DMS153 treated with DMSO at 0.1 percent for 48 hours (cell line): Measurements from ENCODE around the gene CUTC.
"Not testable (repeated sequence)": the region's sequence is repeated elsewhere in the genome, so short reads cannot be mapped to it uniquely, and the experiment has no call there.

Experiments used
- DNase-seq: peaks from one replicate; lab custom pipeline; 2025; ENCODE audit not compliant: unreplicated experiment; lab: John Stamatoyannopoulos, UW

CUTC gene

DNA sequence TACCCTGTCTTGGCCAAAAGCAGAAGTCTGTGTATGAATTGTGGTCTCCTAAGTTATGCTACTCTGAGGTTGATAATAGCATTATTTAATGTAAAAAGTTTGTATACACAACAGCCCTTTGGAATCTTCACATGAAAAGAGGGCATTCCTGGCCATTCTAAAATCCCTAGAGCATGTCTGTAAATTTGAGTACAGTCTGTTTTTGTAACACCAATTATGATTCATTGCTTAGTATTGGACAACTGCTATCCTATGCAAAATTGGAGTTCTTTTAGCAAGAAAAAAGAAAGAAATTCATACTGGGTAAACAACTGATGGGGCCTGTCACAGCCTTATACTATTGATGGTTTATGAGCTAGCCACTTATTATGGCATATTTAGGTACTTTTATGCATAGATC lies 10.2 kb downstream of the CUTC start:
- no peak for DNase-seq

DNA sequence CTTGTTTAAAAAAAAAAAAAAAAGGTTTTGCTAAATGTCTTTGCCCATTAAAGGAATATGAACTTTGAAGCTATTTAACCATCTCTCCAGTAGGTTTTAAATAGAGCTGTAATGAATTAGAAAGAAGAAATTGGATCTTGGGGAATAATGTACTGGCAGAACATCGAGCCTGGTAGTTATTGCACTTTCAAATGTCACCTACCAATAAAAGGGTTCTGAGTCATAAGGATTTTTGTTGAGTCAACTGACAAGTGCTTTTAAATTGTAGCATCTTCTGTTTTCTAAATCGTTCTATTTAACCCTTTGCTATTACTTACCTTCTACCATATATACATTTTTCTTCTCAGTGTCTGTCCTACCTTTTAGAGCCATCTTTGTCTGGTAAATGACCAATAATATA lies 10.7 kb downstream of the CUTC start:
- no peak for DNase-seq

DNA sequence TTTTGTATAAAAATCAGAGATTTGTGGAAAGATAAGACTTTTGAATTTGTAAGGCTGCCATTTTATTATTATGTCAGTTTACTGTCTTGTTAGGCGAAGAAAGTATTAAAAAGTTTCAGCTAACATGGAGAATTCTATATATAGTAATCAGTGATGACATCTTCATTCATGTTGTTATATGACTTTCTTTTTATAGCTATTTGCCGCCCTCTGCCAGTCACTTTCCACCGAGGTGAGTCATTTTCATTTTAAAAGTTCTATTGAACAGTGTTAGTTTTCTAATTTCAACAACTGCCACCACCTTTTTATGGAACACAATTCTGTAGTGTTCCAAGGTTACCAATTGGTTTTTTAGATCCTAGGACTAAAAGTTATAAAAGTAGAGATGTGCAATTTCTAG lies 11.8 kb downstream of the CUTC start:
- DNase-seq = no peak

DNA sequence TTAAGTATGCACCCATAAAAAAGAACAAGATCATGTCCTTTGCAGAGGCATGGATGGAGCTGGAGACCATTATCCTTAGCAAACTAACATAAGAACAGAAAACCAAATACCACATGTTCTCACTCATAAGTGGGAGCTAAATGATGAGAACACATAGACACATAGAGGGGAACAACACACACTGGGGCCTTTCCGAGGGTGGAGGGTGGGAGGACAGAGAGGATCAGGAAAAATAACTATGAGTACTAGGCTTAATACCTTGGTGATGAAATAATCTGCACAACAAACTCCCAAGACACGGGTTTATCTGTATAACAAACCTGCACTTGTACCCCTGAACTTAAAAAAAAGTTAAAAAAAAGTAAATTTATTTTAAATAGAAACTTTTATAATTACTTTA lies 14.1 kb downstream of the CUTC start:
- DNase-seq = not testable (repeated sequence)

DNA sequence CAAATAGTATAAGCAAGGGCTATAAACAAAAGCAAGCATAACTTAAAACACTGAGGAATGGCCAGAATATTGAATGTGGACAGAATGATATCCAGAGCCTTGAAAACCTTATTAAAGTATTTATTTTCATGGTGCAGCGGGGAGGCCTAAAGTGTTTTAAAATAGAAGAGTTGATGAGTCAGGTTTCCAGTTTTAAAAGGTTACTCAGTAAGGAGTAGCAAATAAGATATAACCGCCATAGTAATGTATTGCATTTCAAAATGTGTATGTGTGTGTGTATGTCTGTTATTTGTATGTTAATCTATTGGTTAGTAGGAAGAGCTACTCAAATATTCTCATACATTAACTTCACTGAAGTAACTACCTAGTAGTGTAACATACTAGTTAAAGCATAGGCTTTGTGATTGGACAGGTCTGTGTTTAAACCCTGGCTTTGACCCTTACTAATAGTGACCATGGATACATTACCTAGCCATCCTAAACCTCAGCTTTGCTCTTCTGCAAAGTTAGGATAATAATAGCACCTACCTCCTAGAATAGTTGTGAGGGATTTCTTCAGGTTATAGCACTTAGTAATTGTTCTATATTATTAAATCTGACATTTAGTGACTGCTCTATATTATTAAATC lies 16.9 kb downstream of the CUTC start:
- no peak for DNase-seq

DNA sequence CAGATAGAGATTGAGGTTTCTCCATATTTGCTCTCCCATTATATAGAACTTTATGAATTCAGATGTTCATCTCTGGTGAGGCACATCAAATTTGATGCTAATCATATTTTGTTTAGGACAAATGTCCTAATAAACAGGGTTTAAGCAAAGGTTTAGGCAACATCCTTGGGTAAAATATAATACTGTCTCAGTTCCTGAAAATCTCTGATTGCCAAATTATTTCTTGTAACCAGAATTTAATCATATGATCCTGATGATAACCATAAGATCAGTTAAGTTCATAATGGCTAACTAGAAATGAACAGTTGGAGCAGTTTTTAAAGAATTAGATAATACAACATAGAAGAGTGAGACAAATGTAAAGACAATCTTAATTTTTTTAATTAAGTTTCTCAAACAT lies 18.6 kb downstream of the CUTC start:
- DNase-seq = no peak

DNA sequence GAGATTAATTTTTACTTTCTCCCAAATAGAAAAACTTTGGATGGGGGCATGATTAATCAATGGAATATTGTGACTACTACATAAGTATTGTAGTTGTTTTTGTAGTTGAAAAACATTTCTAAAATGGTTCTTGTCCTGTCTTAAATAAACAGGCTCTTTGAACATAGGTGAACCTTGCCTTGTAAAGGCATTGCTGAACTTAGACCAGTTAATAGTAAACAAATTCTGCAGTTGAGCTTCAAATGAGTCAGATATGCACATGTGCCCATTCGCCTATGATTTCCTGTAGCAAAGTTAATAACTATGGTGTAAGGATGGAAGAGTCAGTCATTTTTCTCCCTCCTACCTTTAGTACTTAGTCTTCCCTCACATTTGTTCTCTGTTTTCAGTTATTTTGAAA lies 22.6 kb downstream of the CUTC start:
- DNase-seq = no peak

DNA sequence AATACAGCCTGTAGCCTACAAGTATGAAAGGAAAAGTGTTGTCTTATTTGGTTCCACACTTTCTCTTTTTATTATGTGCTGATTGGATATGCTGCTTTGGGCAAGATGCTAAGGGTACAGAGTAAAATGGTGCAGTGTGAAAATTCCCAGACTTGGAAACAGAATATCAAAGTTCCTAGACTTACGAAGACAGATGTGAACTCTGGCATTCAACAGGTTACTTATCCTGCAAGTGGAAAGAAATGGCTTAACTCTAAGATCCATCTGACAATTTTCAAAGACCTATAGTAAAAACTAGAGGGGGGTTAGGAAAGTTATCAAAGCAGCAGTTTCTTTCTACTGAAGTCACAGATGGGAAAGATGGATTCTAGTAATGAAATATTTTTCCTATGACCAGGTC lies 24.1 kb downstream of the CUTC start:
- no peak for DNase-seq

DNA sequence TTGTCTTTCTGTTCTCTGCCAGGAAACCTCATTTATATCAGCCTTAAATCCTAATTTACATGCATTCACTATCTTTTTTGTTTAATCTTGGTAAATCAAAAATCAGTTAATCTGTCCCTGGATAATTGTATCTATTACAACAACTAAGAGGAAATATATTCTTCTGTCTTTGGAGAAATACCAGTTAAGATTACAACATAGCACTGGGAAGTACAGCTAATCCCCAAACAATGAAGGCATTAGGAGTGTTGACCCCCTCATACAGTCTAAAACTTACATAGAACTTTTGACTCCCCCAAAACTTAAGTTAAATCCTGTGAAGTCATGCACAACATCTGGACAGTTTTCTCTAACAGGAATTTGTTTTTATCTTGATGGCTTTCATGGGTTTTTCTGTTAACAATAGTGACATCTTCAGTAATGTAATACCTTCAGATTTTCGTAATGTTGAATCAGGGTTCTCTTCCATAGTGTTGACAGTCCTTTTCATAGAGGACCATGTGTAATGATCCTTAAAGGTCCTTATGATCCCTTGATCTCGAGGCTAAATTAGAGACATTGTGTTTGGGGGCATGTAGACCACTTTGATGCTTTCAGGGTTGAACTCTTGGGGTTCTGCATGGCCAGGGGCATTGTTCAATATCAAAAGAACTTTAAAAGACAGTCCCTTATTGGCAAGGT lies 26.3 kb downstream of the CUTC start:
- no peak for DNase-seq

DNA sequence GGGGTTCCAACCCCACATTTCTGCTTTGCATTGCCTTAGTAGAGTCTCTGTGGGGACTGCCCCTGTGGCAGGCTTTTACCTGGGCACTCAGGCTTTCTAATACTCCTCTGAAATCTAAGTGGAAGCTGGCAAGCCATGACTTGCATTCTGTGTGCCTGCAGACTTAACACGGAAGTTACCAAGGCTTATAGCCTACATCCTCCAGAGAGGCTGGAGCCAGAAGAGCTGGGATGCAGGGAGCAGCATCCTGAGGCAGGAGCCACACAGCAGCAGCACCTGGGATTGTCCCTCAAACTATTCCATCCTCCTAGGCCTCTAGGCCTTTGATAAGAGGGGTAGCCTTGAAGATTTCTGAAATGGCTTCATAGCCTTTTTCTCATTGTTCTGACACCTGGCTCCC lies 28.3 kb downstream of the CUTC start:
- DNase-seq = no peak

DNA sequence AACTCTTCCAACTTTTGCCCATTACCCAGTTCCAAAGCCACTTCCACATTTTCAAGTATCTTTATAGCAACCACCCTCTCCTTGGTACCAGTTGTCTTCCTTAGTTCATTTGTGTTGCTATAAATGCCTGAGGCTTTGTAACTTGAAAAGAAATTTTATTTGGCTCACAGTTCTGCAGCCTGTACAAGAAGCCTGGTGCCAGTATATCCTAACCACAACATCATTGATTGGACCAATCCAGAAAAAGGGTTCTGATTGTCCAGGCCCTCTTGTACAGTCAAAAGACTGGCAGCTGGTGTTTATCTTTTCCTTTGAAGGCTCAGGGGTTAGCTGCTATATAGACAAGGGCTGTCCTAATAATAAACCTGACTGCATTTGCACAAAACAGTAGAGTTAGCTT lies 29.3 kb downstream of the CUTC start:
- no peak for DNase-seq

DNA sequence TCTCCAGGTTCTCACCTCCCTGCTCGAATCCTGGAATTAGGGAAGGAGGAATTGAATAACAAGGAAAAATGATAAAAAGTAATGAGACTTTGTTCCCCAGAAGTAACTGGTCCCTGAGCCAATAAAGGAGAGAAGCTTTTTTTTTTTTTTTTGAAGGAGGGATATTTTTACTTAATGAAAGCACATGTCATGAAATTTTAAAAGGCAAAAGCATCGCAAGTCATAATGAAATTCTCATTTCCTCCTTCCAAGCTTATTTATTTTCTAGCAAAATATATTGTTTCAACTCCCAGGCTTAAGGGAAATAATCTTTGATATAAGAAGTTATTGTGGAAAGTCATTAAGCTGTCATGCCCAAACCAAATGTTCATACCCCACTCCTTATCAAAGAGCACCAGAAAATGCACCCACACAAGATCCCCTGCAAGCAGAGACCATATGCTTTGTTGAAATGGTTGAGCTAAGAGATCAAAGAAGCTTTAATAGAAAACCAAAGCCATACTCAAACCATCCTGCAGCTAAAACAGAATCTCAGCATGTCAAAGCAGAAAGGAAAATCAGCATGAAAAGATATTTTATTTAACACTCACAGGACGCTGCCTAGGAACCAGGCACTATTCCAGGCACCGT lies 33.8 kb downstream of the CUTC start:
- no peak for DNase-seq

DNA sequence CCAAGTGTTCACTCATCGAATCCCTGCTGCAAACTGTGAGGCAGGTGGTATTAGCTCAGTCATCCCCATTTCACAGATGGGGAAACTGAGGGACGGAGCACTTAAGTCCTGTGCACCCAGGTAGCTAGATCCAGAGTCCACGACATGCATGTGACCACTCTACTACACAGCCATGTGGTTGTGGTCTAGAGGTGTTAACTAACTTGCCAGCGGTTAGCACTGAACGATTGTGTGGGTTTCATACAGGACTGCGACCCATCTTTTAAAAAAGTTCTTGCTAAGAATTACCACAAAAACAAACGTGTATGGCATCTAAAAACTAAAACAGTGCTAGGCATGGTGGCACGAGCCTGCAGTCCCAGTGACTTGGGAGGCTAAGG lies 34.3 kb downstream of the CUTC start:
- DNase-seq = no peak

DNA sequence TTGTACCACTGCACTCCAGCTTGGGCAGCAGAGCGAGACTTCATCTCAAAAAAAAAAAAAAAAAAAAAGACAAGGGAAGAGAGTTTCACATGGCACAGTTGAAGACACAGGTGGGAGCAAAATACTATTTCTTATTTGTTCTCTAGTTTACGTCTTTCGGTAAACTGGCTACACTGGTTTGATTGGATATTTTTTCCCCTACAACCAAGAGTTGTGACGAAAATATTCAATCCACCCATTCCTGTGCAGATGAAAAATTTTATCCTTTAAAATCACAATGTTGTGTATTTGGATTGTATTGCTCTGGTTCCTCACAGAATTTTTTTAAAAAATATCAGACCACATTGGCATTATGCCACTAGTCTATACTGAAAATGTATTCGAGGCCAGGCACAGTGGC lies 35.9 kb downstream of the CUTC start:
- no peak for DNase-seq

DNA sequence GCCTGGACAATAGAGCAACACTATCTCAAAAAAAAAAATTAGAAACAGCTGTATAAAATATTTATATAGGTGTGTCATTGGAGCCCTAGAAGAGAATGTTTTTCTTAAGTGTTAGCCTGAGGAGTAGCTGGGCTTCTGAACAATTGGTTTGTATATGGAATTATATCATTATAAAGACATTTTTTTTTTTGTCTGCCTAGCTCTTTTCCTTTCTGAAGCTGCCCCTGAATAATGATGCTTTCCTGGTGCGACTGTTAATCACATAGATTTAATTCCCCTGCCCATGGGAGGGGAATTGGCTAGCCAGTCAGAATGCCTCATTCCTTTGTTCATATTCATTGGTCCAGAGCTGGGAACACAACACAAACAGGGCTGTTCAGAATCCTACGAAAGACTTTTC lies 36.5 kb downstream of the CUTC start:
- DNase-seq = no peak

DNA sequence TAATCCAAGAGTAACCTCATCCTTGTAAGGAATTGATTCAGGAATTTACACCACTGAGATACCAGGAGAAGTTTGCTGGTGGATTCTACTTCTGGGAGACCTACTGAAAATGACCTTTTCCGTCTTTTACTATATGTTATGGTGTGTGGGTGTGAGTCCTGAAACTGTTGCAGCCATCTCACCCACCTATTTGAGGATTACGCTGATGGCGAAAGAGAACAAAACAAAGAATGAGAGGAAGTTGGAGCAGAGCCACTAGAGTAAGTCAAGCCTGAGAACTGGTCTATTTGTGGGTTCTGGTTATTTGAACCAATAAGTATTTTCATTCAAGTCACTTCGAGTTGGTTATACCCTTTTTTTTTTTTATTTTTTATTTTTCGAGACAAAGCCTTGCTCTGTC lies 37.7 kb downstream of the CUTC start:
- DNase-seq = no peak

DNA sequence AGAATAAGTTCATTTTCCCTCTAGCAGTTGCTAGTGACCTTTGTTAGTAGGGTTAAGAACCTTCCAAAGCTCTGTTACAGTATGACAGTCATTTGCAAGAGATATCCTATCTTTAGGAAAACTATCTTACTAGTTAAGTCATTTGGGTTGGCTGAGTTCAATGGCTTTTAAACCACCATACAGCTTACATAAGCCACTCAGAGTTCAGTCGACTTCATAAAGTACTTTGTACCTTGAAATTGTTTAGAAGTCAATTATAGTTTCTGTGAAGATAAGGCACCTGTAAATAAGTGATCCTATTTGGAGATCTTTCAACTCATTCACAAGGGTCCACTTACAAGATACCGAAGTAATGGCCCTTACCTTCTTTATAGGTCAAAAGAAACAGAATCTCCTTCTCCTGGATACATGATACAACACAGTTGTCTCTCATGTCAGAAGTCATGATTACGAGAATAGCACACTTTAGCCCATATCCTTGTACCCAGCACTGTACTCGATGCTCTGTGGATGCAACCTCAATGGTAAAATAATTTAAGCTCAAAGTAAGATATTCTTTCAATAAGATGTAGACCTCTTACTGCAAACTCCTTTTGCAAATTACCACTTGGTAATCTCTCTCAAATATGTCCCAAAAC lies 38.5 kb downstream of the CUTC start:
- DNase-seq = no peak

DNA sequence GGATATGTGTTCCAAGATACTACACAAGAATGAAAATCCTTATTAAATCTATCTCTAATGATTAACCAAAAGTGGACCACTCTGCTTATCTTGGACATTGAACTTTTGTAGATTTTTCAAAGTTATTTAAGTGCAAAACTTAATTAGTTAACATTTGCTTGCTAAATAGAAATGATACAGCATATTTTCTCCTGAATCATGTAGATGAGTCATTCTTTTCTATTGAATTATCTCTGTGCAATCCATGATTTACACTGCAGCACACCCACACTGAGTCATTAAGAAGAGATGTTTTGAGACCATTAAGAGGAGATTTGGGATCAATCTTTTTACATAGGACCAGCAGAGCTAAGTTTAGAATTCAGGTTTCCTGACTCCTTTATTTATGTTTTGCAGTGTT lies 43.8 kb downstream of the CUTC start:
- DNase-seq = no peak

DNA sequence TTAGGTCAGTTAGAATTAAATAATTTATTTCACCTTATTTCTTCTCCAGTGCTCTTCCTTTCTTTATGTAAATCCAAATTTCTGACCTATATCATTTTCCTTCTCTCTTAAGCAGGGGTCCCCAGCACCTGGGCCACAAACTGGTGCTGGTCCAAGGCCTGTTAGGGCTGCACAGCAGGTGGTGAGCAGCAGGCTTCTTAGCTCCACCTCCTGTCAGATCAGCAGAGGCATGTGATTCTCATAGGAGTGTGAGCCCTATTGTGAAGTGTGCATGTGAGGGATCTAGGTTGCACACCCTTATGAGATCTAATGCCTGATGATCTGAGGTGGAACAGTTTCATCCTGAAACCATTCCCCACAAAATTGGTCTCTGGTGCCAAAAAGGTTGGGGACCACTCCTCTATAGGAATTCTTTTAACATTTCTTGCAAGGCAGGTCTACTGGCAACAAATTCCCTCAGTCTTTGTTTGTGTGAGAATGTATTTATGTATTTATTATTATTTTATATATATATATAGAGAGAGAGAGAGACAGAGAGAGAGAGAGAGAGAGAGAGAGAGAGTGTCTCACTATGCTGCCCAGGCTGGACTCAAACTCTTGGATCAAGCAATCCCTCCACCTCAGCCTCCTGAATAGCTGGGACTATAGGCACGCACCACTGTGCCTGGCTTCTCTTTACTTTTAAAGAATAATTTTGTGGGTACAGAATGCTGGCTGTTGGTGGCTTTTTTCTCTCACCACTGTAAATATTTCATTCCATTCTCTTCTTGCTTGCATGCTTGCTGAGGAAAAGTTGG lies 46.1 kb downstream of the CUTC start:
- DNase-seq = no peak

DNA sequence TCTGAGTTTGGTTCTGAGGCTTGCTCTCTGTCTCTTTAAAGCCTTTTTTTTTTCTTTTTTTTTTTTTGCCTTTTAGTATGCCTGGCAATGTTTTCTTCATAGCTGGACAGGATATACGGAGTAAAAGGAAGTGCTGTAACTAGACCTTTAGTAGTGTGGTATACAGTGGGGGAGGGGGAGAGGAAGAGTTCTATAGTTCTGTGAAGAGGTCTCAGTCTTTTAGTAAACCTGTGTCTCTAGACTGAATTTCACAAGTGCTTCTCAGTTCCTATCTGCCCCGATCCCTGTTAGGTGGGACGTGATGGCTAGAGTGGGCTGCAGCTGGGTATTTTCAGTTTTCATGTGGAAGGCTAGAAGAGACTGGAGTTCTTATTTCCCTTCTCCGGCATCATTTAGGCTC lies 47.3 kb downstream of the CUTC start:
- DNase-seq = no peak

DNA sequence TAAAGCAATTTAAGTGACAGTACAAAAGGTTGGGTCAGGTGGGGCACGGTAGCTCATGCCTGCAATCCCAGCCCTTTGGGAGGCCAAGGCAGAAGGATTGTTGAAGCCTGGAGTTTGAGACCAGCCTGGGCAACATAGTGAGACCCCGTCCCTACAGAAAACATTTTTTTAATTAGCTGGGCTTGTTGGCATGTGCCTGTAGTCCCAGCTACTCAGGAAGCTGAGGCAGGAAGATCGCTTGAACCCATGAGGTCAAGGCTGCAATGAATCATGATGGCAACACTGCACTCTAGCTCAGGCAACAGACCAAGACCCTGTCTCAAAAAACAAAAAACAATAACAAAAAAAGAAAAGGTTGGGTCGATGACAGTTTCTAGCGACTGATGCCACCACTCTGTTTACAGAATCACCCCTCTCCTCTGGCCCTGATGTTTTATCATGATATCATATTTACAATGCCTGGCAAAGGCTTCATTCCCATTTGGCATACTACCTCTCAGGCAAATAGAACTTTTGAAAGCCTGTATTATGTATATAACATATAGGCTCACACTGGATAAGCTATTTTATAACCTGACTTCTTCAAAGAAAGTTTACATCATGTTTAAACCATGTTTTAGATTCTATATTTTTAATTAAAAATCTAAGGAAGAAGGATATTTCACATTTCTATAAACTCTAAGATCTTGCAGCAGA lies 49.8 kb downstream of the CUTC start:
- no peak for DNase-seq
